Heart left ventricle (tissue), 13 donors: Measurements from ENCODE around the gene DENND4C.
"Not testable (repeated sequence)": the region's sequence is repeated elsewhere in the genome, so short reads cannot be mapped to it uniquely, and the experiment has no call there.

Experiments
- CTCF ChIP-seq, 12 donors: fragments of 200-600 bp; sonication (generic) in 4 of 12; IDR thresholded peaks; one replicate each; pipeline versions ENCODE4 v1.5.0 to v1.8.0; 2018 to 2022; ENCODE audit warnings: antibody characterized with exemption in 12 of 12, mild to moderate bottlenecking in 5 of 12
- POLR2A ChIP-seq, 2 donors: fragments of 450-650 bp; IDR thresholded peaks; one replicate each; pipeline ENCODE4 v1.6.1; 2017; ENCODE audit warnings: antibody characterized with exemption in 2 of 2, mild to moderate bottlenecking in 2 of 2, moderate library complexity in 2 of 2
- donor health status: ischemic (EF 13 %, LVEDD 7.1; RV severe dilation, severe dysfunction).
- donor health status: DM: no; HTN: yes; CAD: no.
- donor health status: DM: no; HTN: no; CAD: no.
- donor health status: ischemic (EF 25% LVEDD 6.9; RV normal size, moderate dysfunction).
- donor health status: ischemic (EF 25% LVEDD 5.7; RV mildly dilated, moderate dysfunction).
- donor health status: ischemic (EF 35%, LVEDD 5.7; RV mildly dilated, moderate dysfunction).
- donor health status: nonischemic (EF 11% LVEDD 7.7; RV severe dilation, severe dysfunction).
- donor health status: DM: yes; HTN: yes; CAD: no.
- donor health status: PGD.
- donor health status: ischemic (EF 29% LVEDD 5.4; RV normal size, mild dysfunction).
- donor health status: nonischemic (EF 23%, LVEDD 6.1; RV moderate dilation, normal function).

GRCh38 chr9:19385212-19385611 is 154.7 kb downstream of the DENND4C start:
- not testable (repeated sequence) for TF ChIP-seq CTCF, POLR2A (IDR thresholded peaks at IDR 0.05)
